ENCODE results near the gene HOXA4.

The HOXA4 gene

DNA sequence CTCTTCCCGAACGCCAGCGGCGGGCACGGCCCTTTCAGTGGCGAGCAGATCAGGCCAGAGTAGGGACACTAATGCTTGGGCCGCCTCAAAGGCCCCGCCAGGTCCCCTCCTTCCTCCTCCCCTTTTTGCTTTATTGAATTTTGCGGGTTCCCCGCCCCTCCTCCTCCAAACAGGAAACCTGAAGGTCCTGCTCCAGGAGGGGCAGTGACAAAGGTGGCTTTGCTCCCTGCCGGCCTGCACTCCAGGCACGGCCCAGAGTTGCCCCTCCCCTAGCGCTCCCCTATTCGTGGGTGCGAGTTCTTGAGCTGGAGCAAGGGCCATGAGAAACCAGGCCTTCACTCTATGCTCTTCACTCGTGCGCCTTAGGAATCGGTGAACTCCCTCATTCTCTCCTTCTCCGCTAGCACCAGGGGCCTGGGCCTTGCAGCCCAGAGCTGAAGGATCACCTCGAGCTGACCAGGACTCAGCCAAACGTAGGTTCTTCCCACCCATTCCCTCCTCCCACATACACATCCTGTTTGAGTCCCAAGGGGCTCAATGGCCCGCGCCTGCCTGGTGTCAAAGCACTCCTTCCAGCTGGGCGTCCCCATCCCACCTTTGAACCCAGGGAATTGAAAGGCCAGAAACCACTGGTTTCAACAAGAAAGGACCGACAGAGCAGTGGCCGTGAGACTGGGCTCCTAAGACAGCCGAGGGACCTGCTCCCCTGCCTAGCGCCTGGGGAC, 17.6 kb upstream of the HOXA4 start:
- Histone ChIP-seq H3K36me3 (no peaks in the 10 kb centered on the region), H3K9me3 (no peaks in the 10 kb centered on the region), H3K4me1 (no peaks in the 10 kb centered on the region), H3K4me3 (ENCODE audit: low read depth, low read length) (peak overlapping the region; percentile 33), H3K27me3 (peaks cover 100% of the 10 kb centered on the region)
- TF ChIP-seq, protein P1, sequence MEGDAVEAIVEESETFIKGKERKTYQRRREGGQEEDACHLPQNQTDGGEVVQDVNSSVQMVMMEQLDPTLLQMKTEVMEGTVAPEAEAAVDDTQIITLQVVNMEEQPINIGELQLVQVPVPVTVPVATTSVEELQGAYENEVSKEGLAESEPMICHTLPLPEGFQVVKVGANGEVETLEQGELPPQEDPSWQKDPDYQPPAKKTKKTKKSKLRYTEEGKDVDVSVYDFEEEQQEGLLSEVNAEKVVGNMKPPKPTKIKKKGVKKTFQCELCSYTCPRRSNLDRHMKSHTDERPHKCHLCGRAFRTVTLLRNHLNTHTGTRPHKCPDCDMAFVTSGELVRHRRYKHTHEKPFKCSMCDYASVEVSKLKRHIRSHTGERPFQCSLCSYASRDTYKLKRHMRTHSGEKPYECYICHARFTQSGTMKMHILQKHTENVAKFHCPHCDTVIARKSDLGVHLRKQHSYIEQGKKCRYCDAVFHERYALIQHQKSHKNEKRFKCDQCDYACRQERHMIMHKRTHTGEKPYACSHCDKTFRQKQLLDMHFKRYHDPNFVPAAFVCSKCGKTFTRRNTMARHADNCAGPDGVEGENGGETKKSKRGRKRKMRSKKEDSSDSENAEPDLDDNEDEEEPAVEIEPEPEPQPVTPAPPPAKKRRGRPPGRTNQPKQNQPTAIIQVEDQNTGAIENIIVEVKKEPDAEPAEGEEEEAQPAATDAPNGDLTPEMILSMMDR (IDR thresholded peaks at IDR 0.05; ENCODE audit: low read depth, low read length): no peak
- peak; percentile 4 for DNase-seq

DNA sequence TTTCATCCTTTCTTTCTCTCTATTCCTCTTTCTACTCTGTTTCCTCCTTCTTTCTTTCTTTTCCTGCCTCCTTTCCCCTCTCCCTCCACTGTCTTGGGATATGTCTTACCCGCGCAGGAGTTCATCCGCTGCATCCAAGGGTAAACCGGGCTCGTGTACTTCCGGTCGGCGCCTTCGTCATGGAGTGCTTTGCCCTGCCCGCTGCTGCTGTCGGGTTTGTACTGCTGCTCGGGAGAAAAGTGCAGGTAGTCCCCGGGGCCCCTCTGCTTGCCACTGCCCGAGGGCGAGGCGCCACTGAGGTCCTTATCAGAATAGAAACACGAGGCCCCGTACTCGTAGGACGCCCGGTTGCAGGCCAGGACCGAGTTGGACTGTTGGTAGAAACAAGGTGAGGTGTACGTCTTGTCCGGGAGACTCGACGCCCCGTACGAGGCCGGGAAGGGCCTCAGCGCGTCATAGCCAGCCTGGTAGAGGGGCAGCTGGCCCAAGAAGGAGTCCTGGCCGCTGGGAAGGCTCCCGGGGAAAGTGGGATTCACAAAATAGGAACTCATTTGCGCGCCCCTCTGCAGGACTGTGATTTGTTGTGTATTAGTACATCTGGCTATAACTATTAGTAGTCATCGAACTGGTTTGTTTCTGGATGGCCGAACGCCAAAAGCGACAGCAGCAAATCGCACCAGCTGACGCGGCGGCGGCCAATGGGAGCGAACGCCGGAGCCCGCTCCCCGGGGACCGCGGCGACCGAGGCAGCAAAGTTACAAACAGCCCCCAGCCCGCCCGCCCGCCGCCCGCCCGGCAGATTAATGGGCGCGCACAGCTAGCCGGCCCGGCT, 16.9 kb upstream of the HOXA4 start, which contains the start of gene HOXA6:
HOXA6 (minus strand) TSS at position 576 of the 832 bp plus-strand sequence; CDS start at position 551, 25 bp downstream.
- DNase-seq: peak; percentile 55
- TF ChIP-seq, protein P1 (IDR thresholded peaks at IDR 0.05; ENCODE audit: low read depth, low read length): no peak
- Histone ChIP-seq H3K27me3 (peaks cover 100% of the 10 kb centered on the region), H3K4me3 (ENCODE audit: low read depth, low read length) (peak within 1 kb of the TSS; percentile 33), H3K9me3 (no peaks in the 10 kb centered on the region), H3K4me1 (no peaks in the 10 kb centered on the region), H3K36me3 (no peaks in the 10 kb centered on the region)

DNA sequence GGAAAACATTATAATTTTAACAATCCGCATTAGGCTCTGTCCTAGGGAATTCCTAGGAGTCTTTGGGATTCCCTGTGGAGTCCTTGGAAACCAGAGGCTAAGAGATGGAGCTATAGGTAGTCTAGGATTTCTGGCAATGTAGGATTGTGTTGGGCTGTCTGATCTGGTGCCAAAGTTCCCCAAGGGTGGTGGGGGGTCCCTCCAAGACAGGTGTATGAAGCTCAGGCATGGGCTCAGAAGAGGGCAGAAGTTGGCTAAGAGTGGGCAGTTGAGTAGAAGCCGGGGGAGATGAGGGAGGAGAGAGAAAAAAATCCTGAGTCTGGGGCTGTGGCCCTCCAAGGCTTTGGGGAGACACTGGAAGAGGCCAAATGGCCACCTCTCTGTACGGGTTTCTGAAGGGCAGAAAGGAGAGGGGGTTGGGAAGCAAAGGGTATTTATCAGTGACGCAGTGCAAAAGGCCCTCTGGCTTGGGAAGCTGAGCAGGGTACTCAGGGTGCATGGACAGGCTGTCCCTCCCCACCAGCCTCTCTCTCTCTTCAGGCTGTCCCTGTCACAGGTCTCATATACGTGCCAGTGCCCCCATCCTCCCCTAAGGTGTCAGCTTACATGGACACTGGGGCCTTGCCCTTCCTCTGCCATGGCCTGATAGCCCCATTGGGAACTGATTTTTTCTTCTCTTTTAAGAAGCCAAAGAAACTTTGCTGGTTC, 16.1 kb upstream of the HOXA4 start:
- Histone ChIP-seq H3K9me3 (no peaks in the 10 kb centered on the region), H3K27me3 (peaks cover 100% of the 10 kb centered on the region), H3K36me3 (no peaks in the 10 kb centered on the region), H3K4me1 (no peaks in the 10 kb centered on the region), H3K4me3 (ENCODE audit: low read depth, low read length) (no peak overlapping the region)
- TF ChIP-seq, protein P1 (IDR thresholded peaks at IDR 0.05; ENCODE audit: low read depth, low read length): no peak
- no peak for DNase-seq

DNA sequence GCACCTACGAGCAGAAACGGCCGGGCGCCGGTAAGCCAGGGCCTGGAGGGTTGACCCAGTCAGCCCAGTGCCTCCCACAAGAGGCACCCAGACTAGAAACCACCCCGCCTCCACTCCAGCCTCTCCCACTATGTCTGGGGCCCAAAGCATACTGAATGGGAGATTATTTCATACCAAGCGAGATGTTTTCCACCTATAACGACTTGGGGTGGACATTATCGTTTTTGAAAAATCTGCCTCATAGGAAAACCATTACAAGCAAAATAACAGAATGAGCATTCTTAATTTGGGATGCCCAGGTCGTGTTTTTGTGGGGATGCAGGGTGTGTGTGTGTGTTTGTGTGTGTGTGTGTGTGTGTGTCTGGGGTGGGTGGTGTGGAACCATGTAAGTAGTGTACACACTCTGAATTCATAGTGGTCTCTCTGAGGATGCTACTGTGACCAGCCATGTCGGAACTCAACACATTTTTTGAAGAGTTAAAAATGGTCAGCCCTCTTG, 15.4 kb upstream of the HOXA4 start:
- H3K27me3 ChIP-seq: peaks cover 100% of the 10 kb centered on the region
- no peaks in the 10 kb centered on the region for H3K36me3 ChIP-seq
- no peak for DNase-seq
- no peaks in the 10 kb centered on the region for H3K9me3 ChIP-seq
- H3K4me3 ChIP-seq (ENCODE audit: low read depth, low read length): no peak overlapping the region
- TF ChIP-seq, protein P1 (IDR thresholded peaks at IDR 0.05; ENCODE audit: low read depth, low read length): no peak
- no peaks in the 10 kb centered on the region for H3K4me1 ChIP-seq

DNA sequence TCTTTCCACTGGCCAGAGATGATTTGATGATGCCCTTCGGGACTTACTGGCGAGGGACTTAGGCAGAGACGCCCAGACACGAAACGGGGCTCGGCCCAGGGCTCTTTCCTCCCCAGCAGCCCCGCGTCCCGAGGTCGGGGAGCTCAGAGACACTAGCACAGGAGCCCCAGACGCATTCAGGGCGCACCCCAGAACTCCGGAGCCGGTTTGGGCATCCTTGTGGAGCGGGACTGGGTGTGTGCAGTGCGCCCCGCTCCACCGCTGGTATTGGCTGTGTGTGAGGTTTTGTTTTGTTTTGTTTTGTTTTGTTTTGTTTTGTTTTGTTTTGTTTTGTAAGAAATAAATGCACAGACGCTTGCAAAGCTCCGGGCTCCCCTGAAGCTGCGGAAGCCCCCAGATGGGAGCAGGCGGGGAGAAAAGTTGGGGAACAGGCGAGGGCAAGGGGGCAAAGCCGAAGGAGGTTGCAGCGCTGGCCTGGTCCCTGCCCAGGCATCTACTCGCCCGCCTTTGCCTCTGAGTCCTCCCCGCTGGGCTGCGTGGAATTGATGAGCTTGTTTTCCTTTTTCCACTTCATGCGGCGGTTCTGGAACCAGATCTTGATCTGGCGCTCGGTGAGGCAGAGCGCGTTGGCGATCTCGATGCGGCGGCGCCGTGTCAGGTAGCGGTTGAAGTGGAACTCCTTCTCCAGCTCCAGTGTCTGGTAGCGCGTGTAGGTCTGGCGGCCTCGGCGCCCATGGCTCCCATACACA, 14.8 kb upstream of the HOXA4 start:
- peak; percentile 9 for DNase-seq
- no peaks in the 10 kb centered on the region for H3K9me3 ChIP-seq
- no peaks in the 10 kb centered on the region for H3K4me1 ChIP-seq
- no peak overlapping the region for H3K4me3 ChIP-seq (ENCODE audit: low read depth, low read length)
- TF ChIP-seq, protein P1 (IDR thresholded peaks at IDR 0.05; ENCODE audit: low read depth, low read length): no peak
- H3K36me3 ChIP-seq: no peaks in the 10 kb centered on the region
- peaks cover 100% of the 10 kb centered on the region for H3K27me3 ChIP-seq
